ENCODE results near the gene RASGRF2.

Gene RASGRF2

DNA sequence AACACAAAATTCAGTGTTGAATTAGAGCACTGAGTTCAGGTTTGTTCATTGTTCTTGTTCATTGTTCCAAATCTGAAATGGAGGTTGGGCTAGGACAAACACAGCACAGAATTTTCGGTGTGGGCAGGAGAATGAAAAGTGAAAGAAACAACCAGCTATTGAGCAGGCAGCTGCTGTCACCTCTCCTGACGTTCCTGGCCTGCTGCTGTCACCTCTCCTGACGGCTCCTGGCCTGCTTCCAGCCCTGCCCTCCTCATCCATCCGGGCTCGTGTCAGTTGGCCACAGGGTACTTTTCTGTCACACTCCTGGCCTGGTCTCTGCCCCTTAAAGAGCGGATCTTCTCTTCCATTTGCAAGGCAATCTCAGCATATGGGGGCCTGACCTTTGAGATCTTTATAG, 227.7 kb downstream of the RASGRF2 start:
- Histone ChIP-seq H3K4me1 (ENCODE audit: control insufficient read depth, insufficient read depth, low read length) (no peaks in the 10 kb centered on the region), H3K27me3 (ENCODE audit: control insufficient read depth in 1 of 2, insufficient read depth in 2 of 2, low read length in 2 of 2) (peaks cover 0 to 2% of the 10 kb centered on the region in 2 donors), H3K27ac (ENCODE audit: low read length) (no peak overlapping the region), H3K9ac (ENCODE audit: low read length in 2 of 2) (no peak overlapping the region), H3K9me3 (ENCODE audit: control insufficient read depth in 2 of 2, low read length in 2 of 2) (no peaks in the 10 kb centered on the region), H3K36me3 (ENCODE audit: control insufficient read depth in 2 of 2, insufficient read depth in 2 of 2, low read length in 2 of 2) (no peaks in the 10 kb centered on the region), H3K4me3 (ENCODE audit: low read length in 2 of 2) (no peak overlapping the region)

DNA sequence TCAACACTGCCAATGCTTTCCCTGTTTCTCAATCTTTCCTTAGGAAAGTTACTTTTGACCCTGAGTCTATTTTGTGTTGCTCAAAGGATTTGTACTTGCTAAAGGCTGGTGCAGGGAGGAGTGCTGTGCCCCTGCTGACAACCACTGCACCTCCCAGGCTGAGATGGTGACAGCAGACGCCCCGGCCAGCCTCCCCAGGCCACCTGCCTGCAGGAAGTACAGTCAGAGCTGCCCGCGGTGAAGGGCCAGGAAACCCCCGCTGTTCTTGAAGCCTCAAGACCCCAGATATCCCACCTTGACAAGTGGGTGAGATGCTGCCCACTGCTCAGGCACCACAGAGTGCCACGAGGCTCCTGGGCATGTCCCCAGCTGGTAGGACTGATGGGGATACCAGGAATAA, 228.8 kb downstream of the RASGRF2 start:
- H3K4me1 ChIP-seq (ENCODE audit: control insufficient read depth, insufficient read depth, low read length): no peaks in the 10 kb centered on the region
- no peaks in the 10 kb centered on the region for H3K36me3 ChIP-seq (ENCODE audit: control insufficient read depth in 2 of 2, insufficient read depth in 2 of 2, low read length in 2 of 2)
- H3K9ac ChIP-seq (ENCODE audit: low read length in 2 of 2): no peak overlapping the region
- H3K27ac ChIP-seq (ENCODE audit: low read length): no peak overlapping the region
- no peak overlapping the region for H3K4me3 ChIP-seq (ENCODE audit: low read length in 2 of 2)
- H3K9me3 ChIP-seq (ENCODE audit: control insufficient read depth in 2 of 2, low read length in 2 of 2): no peaks in the 10 kb centered on the region
- peaks cover 0 to 2% of the 10 kb centered on the region in 2 donors for H3K27me3 ChIP-seq (ENCODE audit: control insufficient read depth in 1 of 2, insufficient read depth in 2 of 2, low read length in 2 of 2)

DNA sequence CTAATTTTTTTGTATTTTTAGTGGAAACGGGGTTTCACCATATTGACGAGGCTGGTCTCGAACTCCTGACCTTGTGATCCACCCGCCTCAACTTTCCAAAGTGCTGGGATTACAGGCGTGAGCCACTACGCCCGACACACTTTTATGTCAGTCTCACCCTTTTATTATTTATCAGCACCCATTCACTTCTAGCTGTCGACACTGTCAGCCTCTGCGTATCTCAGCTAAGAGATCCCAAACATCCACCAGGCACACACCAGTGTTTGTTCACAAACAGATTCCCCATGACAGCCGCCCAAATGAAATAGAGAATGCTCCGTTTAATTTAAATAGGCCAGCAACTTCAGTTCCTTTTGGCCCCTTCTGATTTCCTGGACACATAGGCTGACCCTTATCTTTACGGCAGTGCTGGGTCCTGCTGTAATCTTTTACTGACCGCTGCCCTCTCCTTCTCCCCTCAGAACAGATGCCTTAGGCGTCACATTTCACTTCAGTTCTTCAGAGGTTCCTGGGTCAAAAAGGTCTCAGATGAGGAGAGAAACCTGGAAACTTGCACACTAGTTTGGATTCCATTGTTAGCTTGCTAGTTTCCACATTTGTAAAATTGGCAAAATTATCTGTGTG, 229.8 kb downstream of the RASGRF2 start:
- Histone ChIP-seq H3K9me3 (ENCODE audit: control insufficient read depth in 2 of 2, low read length in 2 of 2) (no peaks in the 10 kb centered on the region), H3K36me3 (ENCODE audit: control insufficient read depth in 2 of 2, insufficient read depth in 2 of 2, low read length in 2 of 2) (no peaks in the 10 kb centered on the region), H3K4me3 (ENCODE audit: low read length in 2 of 2) (no peak overlapping the region), H3K27me3 (ENCODE audit: control insufficient read depth in 1 of 2, insufficient read depth in 2 of 2, low read length in 2 of 2) (peaks cover 0 to 2% of the 10 kb centered on the region in 2 donors), H3K9ac (ENCODE audit: low read length in 2 of 2) (no peak overlapping the region), H3K27ac (ENCODE audit: low read length) (no peak overlapping the region), H3K4me1 (ENCODE audit: control insufficient read depth, insufficient read depth, low read length) (no peaks in the 10 kb centered on the region)

DNA sequence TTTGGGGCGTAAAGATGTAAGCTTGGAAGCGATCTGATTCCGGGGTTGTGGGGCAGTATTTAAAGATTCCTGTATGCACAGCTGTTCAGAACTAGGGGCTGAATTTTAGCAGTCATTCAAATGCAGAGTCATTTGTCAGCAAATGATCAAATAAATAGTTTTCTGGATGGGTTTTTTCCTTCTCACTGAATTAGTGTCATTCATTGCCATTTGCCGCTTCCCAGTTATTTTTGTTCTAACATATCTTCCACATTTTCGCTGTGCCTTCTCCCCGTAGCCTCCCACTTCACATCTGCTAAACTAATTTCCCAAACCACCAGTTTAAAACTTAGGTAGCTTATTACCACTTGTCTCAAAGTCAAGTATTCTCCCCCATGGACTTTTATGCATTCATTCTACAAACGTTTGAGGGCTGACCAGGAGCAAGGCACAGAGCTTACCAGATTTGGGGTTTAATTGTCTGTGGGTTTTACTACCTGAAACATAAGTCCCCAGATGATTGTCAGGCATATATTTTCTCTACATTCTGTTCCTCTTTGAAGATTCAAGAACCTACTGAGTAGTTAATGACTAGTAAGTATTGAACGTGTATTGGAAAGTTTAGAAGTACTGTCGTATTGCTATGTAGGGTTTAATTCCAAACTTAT, 231.7 kb downstream of the RASGRF2 start:
- Histone ChIP-seq H3K9me3 (ENCODE audit: control insufficient read depth in 2 of 2, low read length in 2 of 2) (no peaks in the 10 kb centered on the region), H3K27ac (ENCODE audit: low read length) (no peak overlapping the region), H3K4me1 (ENCODE audit: control insufficient read depth, insufficient read depth, low read length) (peaks cover 6% of the 10 kb centered on the region), H3K36me3 (ENCODE audit: control insufficient read depth in 2 of 2, insufficient read depth in 2 of 2, low read length in 2 of 2) (no peaks in the 10 kb centered on the region), H3K9ac (ENCODE audit: low read length in 2 of 2) (no peak overlapping the region), H3K4me3 (ENCODE audit: low read length in 2 of 2) (no peak overlapping the region), H3K27me3 (ENCODE audit: control insufficient read depth in 1 of 2, insufficient read depth in 2 of 2, low read length in 2 of 2) (peaks cover 0 to 2% of the 10 kb centered on the region in 2 donors)

DNA sequence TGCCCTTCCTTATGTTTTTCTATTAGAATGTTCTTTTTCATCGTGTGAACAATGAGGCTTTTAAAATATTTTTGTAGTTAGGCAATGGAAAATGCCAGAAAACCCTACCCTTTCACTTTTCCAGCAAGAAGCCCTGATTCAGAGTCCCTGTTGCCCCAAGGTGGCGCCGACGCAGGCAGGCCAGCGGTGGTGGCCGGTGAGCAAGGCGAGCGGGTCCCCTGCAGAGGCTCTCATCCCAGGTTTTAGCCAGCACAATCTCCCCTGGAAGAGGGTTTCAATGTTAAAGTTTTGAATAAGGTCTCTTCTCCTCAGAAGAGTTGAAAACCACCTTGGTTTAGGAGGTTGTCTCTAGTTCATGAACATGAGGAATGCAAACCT, 232.2 kb downstream of the RASGRF2 start:
- no peak overlapping the region for H3K27ac ChIP-seq (ENCODE audit: low read length)
- no peak overlapping the region for H3K9ac ChIP-seq (ENCODE audit: low read length in 2 of 2)
- peaks cover 0 to 2% of the 10 kb centered on the region in 2 donors for H3K27me3 ChIP-seq (ENCODE audit: control insufficient read depth in 1 of 2, insufficient read depth in 2 of 2, low read length in 2 of 2)
- peaks cover 6% of the 10 kb centered on the region for H3K4me1 ChIP-seq (ENCODE audit: control insufficient read depth, insufficient read depth, low read length)
- H3K9me3 ChIP-seq (ENCODE audit: control insufficient read depth in 2 of 2, low read length in 2 of 2): no peaks in the 10 kb centered on the region
- H3K36me3 ChIP-seq (ENCODE audit: control insufficient read depth in 2 of 2, insufficient read depth in 2 of 2, low read length in 2 of 2): no peaks in the 10 kb centered on the region
- H3K4me3 ChIP-seq (ENCODE audit: low read length in 2 of 2): no peak overlapping the region

DNA sequence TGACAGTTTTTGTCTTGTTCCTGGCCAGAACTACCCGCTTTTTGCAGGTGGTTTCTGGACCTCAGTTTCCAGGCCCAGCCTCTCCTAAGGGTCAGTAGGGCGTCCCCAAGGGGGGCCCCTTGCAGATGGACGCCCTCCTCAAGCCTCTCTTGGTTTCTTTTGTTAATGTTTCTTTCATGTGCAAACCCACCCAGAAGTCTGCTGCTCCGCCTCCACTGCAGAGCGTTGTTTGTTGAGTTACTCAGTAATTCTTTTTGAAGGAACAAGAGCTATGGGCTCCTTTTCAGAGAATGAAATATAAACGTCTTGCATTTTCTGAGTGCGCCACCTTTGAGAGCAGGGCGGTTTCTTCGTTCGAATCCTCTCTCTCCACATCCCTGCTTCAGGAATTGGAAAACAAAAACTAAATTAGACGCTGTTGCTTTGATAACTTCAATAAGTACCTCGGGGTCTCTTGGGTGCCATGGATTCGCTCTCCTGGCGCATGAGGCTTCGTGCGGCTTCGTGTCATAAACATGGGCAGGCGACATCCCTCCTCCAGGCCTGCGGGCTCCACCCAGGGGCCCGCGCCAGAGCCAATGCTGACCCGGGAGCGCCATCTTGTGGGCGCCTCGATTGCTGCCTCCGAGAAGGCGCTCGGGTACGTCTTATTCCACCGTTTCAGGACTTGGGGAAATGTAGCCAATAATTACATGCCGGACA, 234.6 kb downstream of the RASGRF2 start:
- H3K27ac ChIP-seq (ENCODE audit: low read length): no peak overlapping the region
- peaks cover 6% of the 10 kb centered on the region for H3K4me1 ChIP-seq (ENCODE audit: control insufficient read depth, insufficient read depth, low read length)
- peak overlapping the region in 1 of 2 donors; percentile 29 for H3K9ac ChIP-seq (ENCODE audit: low read length in 2 of 2)
- no peaks in the 10 kb centered on the region for H3K36me3 ChIP-seq (ENCODE audit: control insufficient read depth in 2 of 2, insufficient read depth in 2 of 2, low read length in 2 of 2)
- peak overlapping the region; percentile 24 to 60 for H3K4me3 ChIP-seq (ENCODE audit: low read length in 2 of 2)
- peaks cover 0 to 2% of the 10 kb centered on the region in 2 donors for H3K27me3 ChIP-seq (ENCODE audit: control insufficient read depth in 1 of 2, insufficient read depth in 2 of 2, low read length in 2 of 2)
- H3K9me3 ChIP-seq (ENCODE audit: control insufficient read depth in 2 of 2, low read length in 2 of 2): no peaks in the 10 kb centered on the region

DNA sequence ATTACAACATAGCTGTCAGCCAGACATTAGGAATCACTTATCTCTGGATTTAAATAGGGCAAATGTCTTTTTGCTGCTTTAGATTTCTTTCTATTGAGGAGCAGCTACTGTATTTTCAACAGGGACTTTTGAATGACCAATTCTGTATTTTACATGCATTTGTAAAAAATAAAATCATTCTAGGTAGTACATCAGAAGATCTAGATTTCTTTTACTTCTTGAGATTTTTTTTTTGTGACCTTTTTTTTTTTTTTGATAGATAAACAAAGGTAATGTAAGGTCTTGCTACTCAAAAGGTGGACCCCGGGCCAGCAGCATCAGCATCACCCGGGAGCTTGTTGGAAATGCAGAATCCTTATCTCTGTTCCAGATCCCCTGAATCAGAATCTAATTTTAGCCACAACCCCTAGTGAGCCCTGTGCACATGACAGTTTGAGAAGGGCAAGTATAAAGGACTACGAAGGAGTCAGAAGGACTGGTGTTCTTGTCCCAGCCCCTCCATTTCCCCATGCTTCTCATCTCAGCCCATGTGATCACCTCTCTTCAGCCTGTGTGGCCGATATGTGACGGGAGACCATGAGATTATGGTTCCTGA, 235.3 kb downstream of the RASGRF2 start:
- peaks cover 0 to 2% of the 10 kb centered on the region in 2 donors for H3K27me3 ChIP-seq (ENCODE audit: control insufficient read depth in 1 of 2, insufficient read depth in 2 of 2, low read length in 2 of 2)
- H3K9me3 ChIP-seq (ENCODE audit: control insufficient read depth in 2 of 2, low read length in 2 of 2): no peaks in the 10 kb centered on the region
- peak overlapping the region in 1 of 2 donors; percentile 29 for H3K9ac ChIP-seq (ENCODE audit: low read length in 2 of 2)
- no peaks in the 10 kb centered on the region for H3K36me3 ChIP-seq (ENCODE audit: control insufficient read depth in 2 of 2, insufficient read depth in 2 of 2, low read length in 2 of 2)
- H3K4me1 ChIP-seq (ENCODE audit: control insufficient read depth, insufficient read depth, low read length): peaks cover 6% of the 10 kb centered on the region
- peak overlapping the region in 1 of 2 donors; percentile 60 for H3K4me3 ChIP-seq (ENCODE audit: low read length in 2 of 2)
- H3K27ac ChIP-seq (ENCODE audit: low read length): no peak overlapping the region

DNA sequence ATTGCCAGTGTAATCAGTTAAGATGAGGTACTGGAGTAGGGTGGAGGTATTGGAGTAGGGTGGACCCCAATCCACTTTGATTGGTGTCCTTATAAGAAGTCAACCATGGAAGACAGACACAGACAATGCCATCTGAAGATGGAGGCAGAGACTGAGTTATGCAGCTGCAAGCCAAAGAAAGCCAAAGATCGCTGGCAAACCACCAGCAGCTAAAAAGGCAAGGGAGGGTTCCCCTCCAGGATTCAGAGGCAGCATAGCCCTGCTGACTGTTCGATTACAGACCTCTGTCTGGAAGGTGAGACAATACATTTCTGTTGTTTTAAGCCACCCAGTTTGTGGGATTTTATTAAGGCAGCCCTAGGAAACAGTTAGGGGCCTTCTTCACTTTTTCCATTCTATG, 242.5 kb downstream of the RASGRF2 start:
- H3K9ac ChIP-seq (ENCODE audit: low read length in 2 of 2): no peak overlapping the region
- no peak overlapping the region for H3K27ac ChIP-seq (ENCODE audit: low read length)
- H3K4me1 ChIP-seq (ENCODE audit: control insufficient read depth, insufficient read depth, low read length): no peaks in the 10 kb centered on the region
- H3K4me3 ChIP-seq (ENCODE audit: low read length in 2 of 2): no peak overlapping the region
- no peaks in the 10 kb centered on the region for H3K27me3 ChIP-seq (ENCODE audit: control insufficient read depth in 1 of 2, insufficient read depth in 2 of 2, low read length in 2 of 2)
- no peaks in the 10 kb centered on the region for H3K9me3 ChIP-seq (ENCODE audit: control insufficient read depth in 2 of 2, low read length in 2 of 2)
- H3K36me3 ChIP-seq (ENCODE audit: control insufficient read depth in 2 of 2, insufficient read depth in 2 of 2, low read length in 2 of 2): no peaks in the 10 kb centered on the region

DNA sequence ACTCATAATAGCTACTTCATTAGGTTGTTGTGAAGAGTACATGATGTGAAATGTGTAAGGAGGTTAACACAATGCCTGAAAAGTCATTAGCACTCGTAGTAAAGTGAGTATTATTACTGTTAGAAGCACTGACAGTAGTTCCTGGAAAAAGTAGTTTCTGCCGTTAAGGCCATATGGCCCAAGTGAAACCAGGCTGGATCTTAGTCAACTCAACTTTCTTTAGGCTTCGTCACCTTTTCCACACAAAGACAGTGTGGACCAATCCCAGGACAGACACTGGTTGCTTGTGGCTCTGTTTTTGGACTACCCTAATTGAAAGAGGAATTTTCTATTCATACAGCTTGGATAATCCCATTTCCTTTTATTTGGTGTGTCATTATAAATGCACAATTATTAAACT, 243.6 kb downstream of the RASGRF2 start:
- H3K27ac ChIP-seq (ENCODE audit: low read length): no peak overlapping the region
- H3K4me3 ChIP-seq (ENCODE audit: low read length in 2 of 2): no peak overlapping the region
- H3K36me3 ChIP-seq (ENCODE audit: control insufficient read depth in 2 of 2, insufficient read depth in 2 of 2, low read length in 2 of 2): no peaks in the 10 kb centered on the region
- no peak overlapping the region for H3K9ac ChIP-seq (ENCODE audit: low read length in 2 of 2)
- no peaks in the 10 kb centered on the region for H3K9me3 ChIP-seq (ENCODE audit: control insufficient read depth in 2 of 2, low read length in 2 of 2)
- H3K27me3 ChIP-seq (ENCODE audit: control insufficient read depth in 1 of 2, insufficient read depth in 2 of 2, low read length in 2 of 2): no peaks in the 10 kb centered on the region
- H3K4me1 ChIP-seq (ENCODE audit: control insufficient read depth, insufficient read depth, low read length): no peaks in the 10 kb centered on the region

DNA sequence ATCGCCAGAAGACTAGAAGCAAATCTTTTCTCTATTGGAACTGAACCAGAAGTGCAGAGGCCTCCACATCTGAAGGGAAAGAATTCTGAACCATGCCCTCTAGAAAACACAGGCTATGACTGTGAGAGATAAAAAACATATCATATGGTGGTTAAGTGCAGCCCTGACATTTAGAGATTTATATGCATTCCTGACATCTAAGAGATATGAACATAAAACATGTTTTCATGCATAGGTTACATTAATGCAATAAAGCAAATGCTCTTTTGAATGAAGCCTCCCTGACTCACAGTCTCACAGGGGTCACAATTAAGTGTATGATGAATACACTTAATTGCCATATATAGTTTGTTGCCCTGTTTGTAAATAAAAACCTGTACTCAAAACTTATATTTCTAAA, 244.0 kb downstream of the RASGRF2 start:
- Histone ChIP-seq H3K27ac (ENCODE audit: low read length) (no peak overlapping the region), H3K4me1 (ENCODE audit: control insufficient read depth, insufficient read depth, low read length) (no peaks in the 10 kb centered on the region), H3K36me3 (ENCODE audit: control insufficient read depth in 2 of 2, insufficient read depth in 2 of 2, low read length in 2 of 2) (no peaks in the 10 kb centered on the region), H3K27me3 (ENCODE audit: control insufficient read depth in 1 of 2, insufficient read depth in 2 of 2, low read length in 2 of 2) (no peaks in the 10 kb centered on the region), H3K9ac (ENCODE audit: low read length in 2 of 2) (no peak overlapping the region), H3K9me3 (ENCODE audit: control insufficient read depth in 2 of 2, low read length in 2 of 2) (no peaks in the 10 kb centered on the region), H3K4me3 (ENCODE audit: low read length in 2 of 2) (no peak overlapping the region)

Measured in stomach smooth muscle (tissue), 2 donors.